WTC11 (cell line): ENCODE data around the gene NSUN7. TPM values are rescaled to one million over a fixed set of nuclear protein-coding genes. Genes with fewer than 3 reads are reported as not detected.

ENCODE experiments used
- ATAC-seq: fragments of 200-7000 bp; cut with Tn5 transposase; 2 replicates; pipeline ENCODE4 v1.10.0; 2021; ENCODE audit warnings: mild to moderate bottlenecking, moderate library complexity
- CTCF ChIA-PET: fragments of 300-600 bp; sonication (Branson Sonifier 250); formaldehyde crosslinking; loops from one replicate; lab custom pipeline; 2021; ENCODE audit warnings: antibody characterized with exemption; lab: Charles Lee
- POLR2A ChIA-PET: fragments of 350-600 bp; sonication (Branson Sonifier 250); formaldehyde crosslinking; loops from one replicate; lab custom pipeline; 2021; ENCODE audit warnings: antibody characterized with exemption; lab: Charles Lee
- DNase-seq: peaks from one replicate; pipeline ENCODE4 v3.0.0; 2021; ENCODE audit warnings: low spot score
- H3K27ac Mint-ChIP-seq: 2 replicates; pipeline ENCODE4 v1.8.0; 2021; ENCODE audit warnings: mixed read lengths
- H3K27me3 Mint-ChIP-seq: 2 replicates; pipeline ENCODE4 v1.8.0; 2021; ENCODE audit warnings: low read depth, mild to moderate bottlenecking, moderate library complexity, mixed read lengths
- H3K36me3 Mint-ChIP-seq: 2 replicates; pipeline ENCODE4 v1.8.0; 2021; ENCODE audit warnings: mixed read lengths
- H3K4me1 Mint-ChIP-seq: 2 replicates; pipeline ENCODE4 v1.8.0; 2022; ENCODE audit warnings: mixed read lengths
- H3K4me3 Mint-ChIP-seq: 2 replicates; pipeline ENCODE4 v1.8.0; 2021; ENCODE audit warnings: mild to moderate bottlenecking, moderate library complexity, mixed read lengths
- H3K9me3 Mint-ChIP-seq: 2 replicates; pipeline ENCODE4 v1.8.0; 2021; ENCODE audit warnings: mixed read lengths
- ATF1 ChIP-seq: sonication (generic); formaldehyde crosslinking; IDR thresholded peaks from 2 replicates; pipeline ENCODE4 v1.8.1; 2023; ENCODE audit warnings: mild to moderate bottlenecking, moderate library complexity, missing genetic modification reagents
- CBFB ChIP-seq: sonication (generic); formaldehyde crosslinking; IDR thresholded peaks from 2 replicates; pipeline ENCODE4 v1.8.1; 2022; ENCODE audit warnings: mild to moderate bottlenecking, low read depth, missing genetic modification reagents
- E2F4 ChIP-seq: sonication (generic); formaldehyde crosslinking; IDR thresholded peaks from 2 replicates; pipeline ENCODE4 v1.8.1; 2022; ENCODE audit warnings: low read depth, mild to moderate bottlenecking, moderate library complexity, missing genetic modification reagents, borderline replicate concordance
- ELF4 ChIP-seq: sonication (generic); formaldehyde crosslinking; IDR thresholded peaks from 2 replicates; pipeline ENCODE4 v1.8.1; 2022; ENCODE audit warnings: low read depth, mild to moderate bottlenecking, moderate library complexity, missing genetic modification reagents
- PREB ChIP-seq: sonication (generic); formaldehyde crosslinking; IDR thresholded peaks from 2 replicates; pipeline ENCODE4 v1.8.1; 2022; ENCODE audit warnings: mild to moderate bottlenecking, missing genetic modification reagents, moderate library complexity, borderline replicate concordance
- PRRX2 ChIP-seq: fragments of 250-450 bp; sonication (Bioruptor Pico); IDR thresholded peaks from 2 replicates; pipeline ENCODE4 v1.8.0; 2021; ENCODE audit warnings: mild to moderate bottlenecking
- SMAD3 ChIP-seq: sonication (generic); formaldehyde crosslinking; IDR thresholded peaks from 2 replicates; pipeline ENCODE4 v1.8.0; 2022; ENCODE audit warnings: missing genetic modification reagents, mild to moderate bottlenecking, borderline replicate concordance
- TCF7 ChIP-seq: sonication (generic); formaldehyde crosslinking; IDR thresholded peaks from 2 replicates; pipeline ENCODE4 v1.8.0; 2022; ENCODE audit warnings: mild to moderate bottlenecking, low read depth, missing genetic modification reagents, moderate library complexity
- TEAD4 ChIP-seq: sonication (generic); formaldehyde crosslinking; IDR thresholded peaks from 2 replicates; pipeline ENCODE4 v1.8.0; 2022; ENCODE audit warnings: mild to moderate bottlenecking, missing genetic modification reagents
- TP53 ChIP-seq: sonication (generic); formaldehyde crosslinking; IDR thresholded peaks from 2 replicates; pipeline ENCODE4 v1.8.1; 2023; ENCODE audit warnings: mild to moderate bottlenecking, missing genetic modification reagents
- ZBTB43 ChIP-seq: sonication (generic); formaldehyde crosslinking; IDR thresholded peaks from 2 replicates; pipeline ENCODE4 v1.8.1; 2023; ENCODE audit warnings: mild to moderate bottlenecking, missing genetic modification reagents
- ZNF138 ChIP-seq: sonication (generic); formaldehyde crosslinking; conservative IDR thresholded peaks from 2 replicates; pipeline ENCODE4 v1.8.1; 2022; ENCODE audit warnings: mild to moderate bottlenecking, moderate library complexity, missing genetic modification reagents
- ZNF396 ChIP-seq: fragments of 250-450 bp; sonication (Bioruptor Pico); IDR thresholded peaks from 2 replicates; pipeline ENCODE4 v1.8.0; 2021; ENCODE audit warnings: mild to moderate bottlenecking, moderate library complexity, borderline replicate concordance
- total RNA-seq: library from RNA; stranded (reverse); gene quantifications from 3 replicates; pipeline ENCODE4 v1.2.3, GENCODE V29; 2021
- TF ChIP-seq, protein P1 (sequence below): sonication (generic); formaldehyde crosslinking; conservative IDR thresholded peaks from 2 replicates; pipeline ENCODE4 v1.8.1; 2023; ENCODE audit warnings: mild to moderate bottlenecking, low read depth, missing genetic modification reagents, moderate library complexity
- TF ChIP-seq, protein P2 (sequence below): sonication (generic); formaldehyde crosslinking; IDR thresholded peaks from 2 replicates; pipeline ENCODE4 v1.8.0; 2022; ENCODE audit warnings: mild to moderate bottlenecking, missing genetic modification reagents
- TF ChIP-seq, protein P3 (sequence below): sonication (generic); formaldehyde crosslinking; IDR thresholded peaks from 2 replicates; pipeline ENCODE4 v1.8.0; 2023; ENCODE audit warnings: mild to moderate bottlenecking, missing genetic modification reagents
- TF ChIP-seq, protein P4 (sequence below): sonication (generic); formaldehyde crosslinking; IDR thresholded peaks from 2 replicates; pipeline ENCODE4 v1.8.1; 2022; ENCODE audit warnings: missing genetic modification reagents, borderline replicate concordance

The NSUN7 gene
- total RNA-seq, 1 experiment from 2014 or later, result 24.1 TPM

DNA sequence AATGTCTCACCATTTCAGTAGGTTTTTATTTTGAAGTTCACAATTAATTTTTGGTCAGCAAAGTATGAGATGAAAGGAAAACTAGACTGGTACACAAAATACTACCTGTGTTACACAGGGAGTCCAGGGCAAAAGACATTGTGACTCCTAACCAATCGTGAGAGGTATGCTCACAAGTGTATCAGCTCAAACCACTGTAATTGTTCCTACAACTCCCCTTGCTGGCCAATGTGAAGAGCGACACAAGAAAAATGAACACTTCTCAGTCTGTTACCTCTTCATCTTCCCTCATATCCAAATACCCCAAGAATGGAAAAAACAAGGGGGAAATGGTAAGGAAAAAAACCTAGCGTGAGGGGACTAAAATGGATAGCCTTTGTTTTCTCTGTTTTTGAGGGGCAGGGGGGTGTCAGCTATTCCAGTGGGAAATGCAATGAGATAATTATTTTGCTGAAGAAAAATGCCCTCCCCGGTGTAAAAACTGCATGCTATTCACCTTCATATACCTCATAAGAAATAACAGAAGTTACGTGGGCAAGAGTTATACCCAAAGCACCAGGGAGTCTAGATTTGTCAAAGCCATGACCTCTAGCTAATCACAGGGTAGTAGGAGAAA, 30.6 kb upstream of the NSUN7 start (continued):
- TF ChIP-seq, protein P1, sequence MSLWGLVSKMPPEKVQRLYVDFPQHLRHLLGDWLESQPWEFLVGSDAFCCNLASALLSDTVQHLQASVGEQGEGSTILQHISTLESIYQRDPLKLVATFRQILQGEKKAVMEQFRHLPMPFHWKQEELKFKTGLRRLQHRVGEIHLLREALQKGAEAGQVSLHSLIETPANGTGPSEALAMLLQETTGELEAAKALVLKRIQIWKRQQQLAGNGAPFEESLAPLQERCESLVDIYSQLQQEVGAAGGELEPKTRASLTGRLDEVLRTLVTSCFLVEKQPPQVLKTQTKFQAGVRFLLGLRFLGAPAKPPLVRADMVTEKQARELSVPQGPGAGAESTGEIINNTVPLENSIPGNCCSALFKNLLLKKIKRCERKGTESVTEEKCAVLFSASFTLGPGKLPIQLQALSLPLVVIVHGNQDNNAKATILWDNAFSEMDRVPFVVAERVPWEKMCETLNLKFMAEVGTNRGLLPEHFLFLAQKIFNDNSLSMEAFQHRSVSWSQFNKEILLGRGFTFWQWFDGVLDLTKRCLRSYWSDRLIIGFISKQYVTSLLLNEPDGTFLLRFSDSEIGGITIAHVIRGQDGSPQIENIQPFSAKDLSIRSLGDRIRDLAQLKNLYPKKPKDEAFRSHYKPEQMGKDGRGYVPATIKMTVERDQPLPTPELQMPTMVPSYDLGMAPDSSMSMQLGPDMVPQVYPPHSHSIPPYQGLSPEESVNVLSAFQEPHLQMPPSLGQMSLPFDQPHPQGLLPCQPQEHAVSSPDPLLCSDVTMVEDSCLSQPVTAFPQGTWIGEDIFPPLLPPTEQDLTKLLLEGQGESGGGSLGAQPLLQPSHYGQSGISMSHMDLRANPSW, result no peak
- TF ChIP-seq CBFB (CRISPR knock-in tag), result no peak
- TF ChIP-seq, protein P2, sequence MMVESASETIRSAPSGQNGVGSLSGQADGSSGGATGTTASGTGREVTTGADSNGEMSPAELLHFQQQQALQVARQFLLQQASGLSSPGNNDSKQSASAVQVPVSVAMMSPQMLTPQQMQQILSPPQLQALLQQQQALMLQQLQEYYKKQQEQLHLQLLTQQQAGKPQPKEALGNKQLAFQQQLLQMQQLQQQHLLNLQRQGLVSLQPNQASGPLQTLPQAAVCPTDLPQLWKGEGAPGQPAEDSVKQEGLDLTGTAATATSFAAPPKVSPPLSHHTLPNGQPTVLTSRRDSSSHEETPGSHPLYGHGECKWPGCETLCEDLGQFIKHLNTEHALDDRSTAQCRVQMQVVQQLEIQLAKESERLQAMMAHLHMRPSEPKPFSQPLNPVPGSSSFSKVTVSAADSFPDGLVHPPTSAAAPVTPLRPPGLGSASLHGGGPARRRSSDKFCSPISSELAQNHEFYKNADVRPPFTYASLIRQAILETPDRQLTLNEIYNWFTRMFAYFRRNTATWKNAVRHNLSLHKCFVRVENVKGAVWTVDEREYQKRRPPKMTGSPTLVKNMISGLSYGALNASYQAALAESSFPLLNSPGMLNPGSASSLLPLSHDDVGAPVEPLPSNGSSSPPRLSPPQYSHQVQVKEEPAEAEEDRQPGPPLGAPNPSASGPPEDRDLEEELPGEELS, result no peak
- TF ChIP-seq TEAD4 (CRISPR knock-in tag), result no peak
- no peak for TF ChIP-seq E2F4 (CRISPR knock-in tag)
- TF ChIP-seq TCF7 (CRISPR knock-in tag), result no peak
- no peak for TF ChIP-seq PREB (CRISPR knock-in tag)
- TF ChIP-seq TP53 (CRISPR knock-in tag), result no peak

GRCh38 chr4:40720351-40720750, 29.4 kb upstream of the NSUN7 start:
- CTCF ChIA-PET, result no interaction called here
- peaks cover 13% of the 10 kb centered on the region for H3K4me1 Mint-ChIP-seq
- ATAC-seq, result no peak
- H3K4me3 Mint-ChIP-seq, result no peak overlapping the region
- H3K9me3 Mint-ChIP-seq, result no peaks in the 10 kb centered on the region
- POLR2A ChIA-PET, result no interaction called here
- no peak for DNase-seq
- H3K36me3 Mint-ChIP-seq, result no peaks in the 10 kb centered on the region
- no peak overlapping the region for H3K27ac Mint-ChIP-seq
- no peaks in the 10 kb centered on the region for H3K27me3 Mint-ChIP-seq
- TF ChIP-seq ATF1 (CRISPR knock-in tag) (no peak), SMAD3 (no peak), PRRX2 (CRISPR knock-in tag) (no peak), ZNF396 (CRISPR knock-in tag) (no peak), ZNF138 (CRISPR knock-in tag) (no peak), ZBTB43 (CRISPR knock-in tag) (no peak), ELF4 (CRISPR knock-in tag) (no peak), PREB (CRISPR knock-in tag) (no peak)
- TF ChIP-seq, protein P3, sequence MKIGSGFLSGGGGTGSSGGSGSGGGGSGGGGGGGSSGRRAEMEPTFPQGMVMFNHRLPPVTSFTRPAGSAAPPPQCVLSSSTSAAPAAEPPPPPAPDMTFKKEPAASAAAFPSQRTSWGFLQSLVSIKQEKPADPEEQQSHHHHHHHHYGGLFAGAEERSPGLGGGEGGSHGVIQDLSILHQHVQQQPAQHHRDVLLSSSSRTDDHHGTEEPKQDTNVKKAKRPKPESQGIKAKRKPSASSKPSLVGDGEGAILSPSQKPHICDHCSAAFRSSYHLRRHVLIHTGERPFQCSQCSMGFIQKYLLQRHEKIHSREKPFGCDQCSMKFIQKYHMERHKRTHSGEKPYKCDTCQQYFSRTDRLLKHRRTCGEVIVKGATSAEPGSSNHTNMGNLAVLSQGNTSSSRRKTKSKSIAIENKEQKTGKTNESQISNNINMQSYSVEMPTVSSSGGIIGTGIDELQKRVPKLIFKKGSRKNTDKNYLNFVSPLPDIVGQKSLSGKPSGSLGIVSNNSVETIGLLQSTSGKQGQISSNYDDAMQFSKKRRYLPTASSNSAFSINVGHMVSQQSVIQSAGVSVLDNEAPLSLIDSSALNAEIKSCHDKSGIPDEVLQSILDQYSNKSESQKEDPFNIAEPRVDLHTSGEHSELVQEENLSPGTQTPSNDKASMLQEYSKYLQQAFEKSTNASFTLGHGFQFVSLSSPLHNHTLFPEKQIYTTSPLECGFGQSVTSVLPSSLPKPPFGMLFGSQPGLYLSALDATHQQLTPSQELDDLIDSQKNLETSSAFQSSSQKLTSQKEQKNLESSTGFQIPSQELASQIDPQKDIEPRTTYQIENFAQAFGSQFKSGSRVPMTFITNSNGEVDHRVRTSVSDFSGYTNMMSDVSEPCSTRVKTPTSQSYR (CRISPR knock-in tag), result no peak
- TF ChIP-seq, protein P4, sequence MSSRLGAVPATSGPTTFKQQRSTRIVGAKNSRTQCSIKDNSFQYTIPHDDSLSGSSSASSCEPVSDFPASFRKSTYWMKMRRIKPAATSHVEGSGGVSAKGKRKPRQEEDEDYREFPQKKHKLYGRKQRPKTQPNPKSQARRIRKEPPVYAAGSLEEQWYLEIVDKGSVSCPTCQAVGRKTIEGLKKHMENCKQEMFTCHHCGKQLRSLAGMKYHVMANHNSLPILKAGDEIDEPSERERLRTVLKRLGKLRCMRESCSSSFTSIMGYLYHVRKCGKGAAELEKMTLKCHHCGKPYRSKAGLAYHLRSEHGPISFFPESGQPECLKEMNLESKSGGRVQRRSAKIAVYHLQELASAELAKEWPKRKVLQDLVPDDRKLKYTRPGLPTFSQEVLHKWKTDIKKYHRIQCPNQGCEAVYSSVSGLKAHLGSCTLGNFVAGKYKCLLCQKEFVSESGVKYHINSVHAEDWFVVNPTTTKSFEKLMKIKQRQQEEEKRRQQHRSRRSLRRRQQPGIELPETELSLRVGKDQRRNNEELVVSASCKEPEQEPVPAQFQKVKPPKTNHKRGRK, result no peak
